IMR-90 (cell line): ENCODE measurements around the gene HERC3. TPM values are rescaled to one million over a fixed set of nuclear protein-coding genes. Genes with fewer than 3 reads are reported as not detected.

Experiments used
- ATAC-seq: fragments of 200-7000 bp; cut with Tn5 transposase; 2 replicates; pipeline ENCODE4 v1.9.1; 2020; ENCODE audit warnings: low read depth, mild to moderate bottlenecking, moderate library complexity
- BruUV-seq: library from RNA; stranded (reverse); fragments of 400-500 nt; replicated peaks from 2 replicates; lab custom pipeline; 2021; lab: Mats Ljungman, UMichigan
- CTCF ChIA-PET: fragments of 300-600 bp; formaldehyde crosslinking; extraction: SDS; loops from one replicate; lab custom pipeline; 2021; ENCODE audit warnings: antibody characterized with exemption; lab: Yijun Ruan, JAX
- POLR2A ChIA-PET: fragments of 300-600 bp; sonication (Branson Sonifier 250); formaldehyde crosslinking; loops from one replicate; lab custom pipeline; 2022; ENCODE audit warnings: antibody characterized with exemption; ENCODE audit not compliant: unreplicated experiment; lab: Charles Lee
- DNase-seq: peaks from one replicate; pipeline ENCODE4 v3.0.0; 2013
- H2AFZ ChIP-seq: replicated peaks from 2 replicates; pipeline ENCODE3; 2013; ENCODE audit warnings: low read length, mild to moderate bottlenecking; ENCODE audit not compliant: poor library complexity
- H2AK5ac ChIP-seq: 2 replicates; pipeline ENCODE4 v1.6.1; 2013; ENCODE audit warnings: low read depth, low read length, inconsistent platforms
- H2AK9ac ChIP-seq: replicated peaks from 2 replicates; pipeline ENCODE3; 2013; ENCODE audit warnings: mild to moderate bottlenecking, low read depth, low read length, moderate library complexity; ENCODE audit not compliant: poor library complexity
- H2BK120ac ChIP-seq: 2 replicates; pipeline ENCODE4 v1.6.1; 2013; ENCODE audit warnings: low read depth, low read length, inconsistent platforms
- H2BK15ac ChIP-seq: 3 replicates; pipeline ENCODE4 v1.6.1; 2013; ENCODE audit warnings: low read depth, low read length, inconsistent platforms
- H2BK20ac ChIP-seq: 2 replicates; pipeline ENCODE4 v1.6.1; 2013; ENCODE audit warnings: low read depth, mild to moderate bottlenecking, inconsistent platforms, low read length, moderate library complexity
- H2BK5ac ChIP-seq: 2 replicates; pipeline ENCODE4 v1.6.1; 2013; ENCODE audit warnings: mild to moderate bottlenecking, low read depth, low read length, inconsistent platforms; ENCODE audit not compliant: poor library complexity, severe bottlenecking
- H3K14ac ChIP-seq: replicated peaks from 2 replicates; pipeline ENCODE4 v1.6.1; 2013; ENCODE audit warnings: low read depth, low read length, inconsistent platforms
- H3K18ac ChIP-seq: 2 replicates; pipeline ENCODE4 v1.6.1; 2013; ENCODE audit warnings: low read depth, low read length, control low read depth
- H3K23ac ChIP-seq: 2 replicates; pipeline ENCODE4 v1.6.1; 2013; ENCODE audit warnings: low read depth, low read length, inconsistent platforms
- H3K27ac ChIP-seq: 2 replicates; pipeline ENCODE4 v1.5.1; 2013; ENCODE audit warnings: mild to moderate bottlenecking, control low read depth, low read length; ENCODE audit not compliant: insufficient read depth
- H3K27me3 ChIP-seq: 2 replicates; pipeline ENCODE4 v1.6.1; 2013; ENCODE audit warnings: low read length; ENCODE audit not compliant: control insufficient read depth, insufficient read depth
- H3K36me3 ChIP-seq: 2 replicates; pipeline ENCODE4 v1.6.1; 2013; ENCODE audit warnings: low read length, mixed read lengths; ENCODE audit not compliant: control insufficient read depth, insufficient read depth
- H3K4ac ChIP-seq: 2 replicates; pipeline ENCODE4 v1.6.1; 2013; ENCODE audit warnings: low read depth, low read length, inconsistent platforms
- H3K4me1 ChIP-seq: 2 replicates; pipeline ENCODE4 v1.6.1; 2013; ENCODE audit warnings: low read length, mixed read lengths; ENCODE audit not compliant: control insufficient read depth, insufficient read depth
- H3K4me2 ChIP-seq: 2 replicates; pipeline ENCODE4 v1.6.1; 2013; ENCODE audit warnings: low read depth, mild to moderate bottlenecking, control low read depth, low read length, moderate library complexity
- H3K4me3 ChIP-seq: 2 replicates; pipeline ENCODE4 v1.5.1; 2013; ENCODE audit warnings: low read depth, mild to moderate bottlenecking, control low read depth, low read length, moderate library complexity; ENCODE audit not compliant: insufficient read depth
- H3K56ac ChIP-seq: 2 replicates; pipeline ENCODE4 v1.6.1; 2013; ENCODE audit warnings: low read length, inconsistent platforms; ENCODE audit not compliant: insufficient read depth; ENCODE audit errors: extremely low read depth
- H3K79me1 ChIP-seq, 2 experiments: 2 replicates each; pipeline ENCODE4 v1.6.1; 2013; ENCODE audit warnings: low read length in 2 of 2, inconsistent platforms in 1 of 2, low read depth in 1 of 2
- H3K9ac ChIP-seq: 2 replicates; pipeline ENCODE4 v1.6.1; 2013; ENCODE audit warnings: low read depth, low read length, control low read depth
- H3K9me1 ChIP-seq: 2 replicates; pipeline ENCODE4 v1.6.1; 2013; ENCODE audit warnings: low read length, inconsistent platforms; ENCODE audit not compliant: insufficient read depth
- H3K9me3 ChIP-seq: 2 replicates; pipeline ENCODE4 v1.6.1; 2013; ENCODE audit warnings: low read length; ENCODE audit not compliant: control insufficient read depth, insufficient read depth
- H4K20me1 ChIP-seq: 2 replicates; pipeline ENCODE4 v1.6.1; 2013; ENCODE audit warnings: low read length, inconsistent platforms; ENCODE audit not compliant: insufficient read depth
- H4K5ac ChIP-seq: 2 replicates; pipeline ENCODE4 v1.6.1; 2013; ENCODE audit warnings: mild to moderate bottlenecking, low read depth, low read length, control low read depth
- H4K8ac ChIP-seq, 2 experiments: 2 replicates each; pipeline ENCODE4 v1.6.1; 2013; ENCODE audit warnings: low read depth in 2 of 2, low read length in 2 of 2, control low read depth in 1 of 2, inconsistent platforms in 1 of 2
- H4K91ac ChIP-seq: 2 replicates; pipeline ENCODE4 v1.6.1; 2013; ENCODE audit warnings: low read depth, low read length, inconsistent platforms; ENCODE audit not compliant: insufficient read depth
- BHLHE40 ChIP-seq: fragments of 150-350 bp; IDR thresholded peaks from 2 replicates; pipeline ENCODE4 v1.6.1; 2016; ENCODE audit warnings: mild to moderate bottlenecking, low read depth, low read length
- CEBPB ChIP-seq: IDR thresholded peaks from 2 replicates; pipeline ENCODE4 v1.6.1; 2012; ENCODE audit warnings: low read depth, low read length, improper control_type of control experiment
- CHD1 ChIP-seq: IDR thresholded peaks from 2 replicates; pipeline ENCODE4 v1.6.1; 2012; ENCODE audit warnings: low read depth, low read length, improper control_type of control experiment
- CTCF ChIP-seq: conservative IDR thresholded peaks from 2 replicates; pipeline ENCODE4 v1.5.1; 2012; ENCODE audit warnings: mild to moderate bottlenecking, low read depth, low read length, improper control_type of control experiment
- MAFK ChIP-seq: IDR thresholded peaks from 2 replicates; pipeline ENCODE4 v1.6.1; 2012; ENCODE audit warnings: low read depth, low read length, improper control_type of control experiment
- MAZ ChIP-seq: IDR thresholded peaks from 2 replicates; pipeline ENCODE4 v1.6.1; 2012; ENCODE audit warnings: low read depth, mild to moderate bottlenecking, low read length, improper control_type of control experiment, moderate library complexity, borderline replicate concordance
- MXI1 ChIP-seq: IDR thresholded peaks from 2 replicates; pipeline ENCODE4 v1.6.1; 2012; ENCODE audit warnings: low read depth, mild to moderate bottlenecking, low read length, moderate library complexity, borderline replicate concordance
- NFE2L2 ChIP-seq: fragments of 150-350 bp; IDR thresholded peaks from 2 replicates; pipeline ENCODE4 v1.6.1; 2016; ENCODE audit warnings: low read depth, mild to moderate bottlenecking, low read length
- POLR2A ChIP-seq: IDR thresholded peaks from 2 replicates; pipeline ENCODE4 v1.6.1; 2012; ENCODE audit warnings: mild to moderate bottlenecking, low read depth, low read length
- RAD21 ChIP-seq: IDR thresholded peaks from 2 replicates; pipeline ENCODE4 v1.6.1; 2012; ENCODE audit warnings: low read length, improper control_type of control experiment
- RCOR1 ChIP-seq: IDR thresholded peaks from 2 replicates; pipeline ENCODE4 v1.6.1; 2012; ENCODE audit warnings: mild to moderate bottlenecking, low read length, improper control_type of control experiment; ENCODE audit not compliant: insufficient replicate concordance
- RFX5 ChIP-seq: IDR thresholded peaks from 2 replicates; pipeline ENCODE4 v1.8.0; 2012; ENCODE audit warnings: low read depth, mild to moderate bottlenecking, low read length, moderate library complexity
- SMC3 ChIP-seq: fragments of 150-350 bp; IDR thresholded peaks from 2 replicates; pipeline ENCODE4 v1.6.1; 2016; ENCODE audit warnings: low read depth, mild to moderate bottlenecking, antibody characterized with exemption, low read length, moderate library complexity
- WGBS, 2 experiments: methylation state at CpG; one replicate each; pipeline versions ENCODE4 v1.1.5 to v1.1.7; 2013; ENCODE audit warnings: missing lambda C conversion rate in 2 of 2; ENCODE audit not compliant: insufficient read length in 1 of 2; ENCODE audit errors: extremely low coverage in 2 of 2; 5-methylcytosine and 5-hydroxymethylcytosine counted together
- dilution Hi-C: fragments of 300-500 bp; cut with HindIII; formaldehyde crosslinking; loops from one replicate; pipeline ENCODE4 v1.14.3; 2018; ENCODE audit warnings: low sequenced_read_pairs; ENCODE audit not compliant: unreplicated experiment
- in situ Hi-C: fragments of 300-500 bp; cut with MboI; formaldehyde crosslinking; loops from 3 replicates; pipeline ENCODE4 v1.14.3; 2019; ENCODE audit warnings: low sequenced_read_pairs, inconsistent platforms, mixed read lengths
- intact Hi-C: fragments of 100-400 bp; cut with micrococcal nuclease; formaldehyde crosslinking; loops from 2 replicates; pipeline ENCODE4 v1.10.0; 2022
- polyA plus RNA-seq, 3 experiments: library from polyadenylated mRNA; depleted of rRNA; stranded (reverse); fragments of >200 nt; gene quantifications; 2 replicates each; pipeline ENCODE4 v1.2.3, GENCODE V29; 2012; ENCODE audit warnings: low replicate concordance in 1 of 3
- total RNA-seq: library from RNA; depleted of rRNA; stranded (reverse); fragments of >200 nt; gene quantifications from 2 replicates; pipeline ENCODE4 v1.2.3, GENCODE V29; 2012
- TF ChIP-seq, protein P1 (sequence below): fragments of 150-350 bp; IDR thresholded peaks from 2 replicates; pipeline ENCODE4 v1.6.1; 2016; ENCODE audit warnings: low read depth, mild to moderate bottlenecking, low read length, moderate library complexity, borderline replicate concordance

The HERC3 gene
- total and polyA plus RNA-seq, 2 of the 4 experiments (the other 2 are of a cell fraction) = 8.9 to 9.5 TPM

DNA sequence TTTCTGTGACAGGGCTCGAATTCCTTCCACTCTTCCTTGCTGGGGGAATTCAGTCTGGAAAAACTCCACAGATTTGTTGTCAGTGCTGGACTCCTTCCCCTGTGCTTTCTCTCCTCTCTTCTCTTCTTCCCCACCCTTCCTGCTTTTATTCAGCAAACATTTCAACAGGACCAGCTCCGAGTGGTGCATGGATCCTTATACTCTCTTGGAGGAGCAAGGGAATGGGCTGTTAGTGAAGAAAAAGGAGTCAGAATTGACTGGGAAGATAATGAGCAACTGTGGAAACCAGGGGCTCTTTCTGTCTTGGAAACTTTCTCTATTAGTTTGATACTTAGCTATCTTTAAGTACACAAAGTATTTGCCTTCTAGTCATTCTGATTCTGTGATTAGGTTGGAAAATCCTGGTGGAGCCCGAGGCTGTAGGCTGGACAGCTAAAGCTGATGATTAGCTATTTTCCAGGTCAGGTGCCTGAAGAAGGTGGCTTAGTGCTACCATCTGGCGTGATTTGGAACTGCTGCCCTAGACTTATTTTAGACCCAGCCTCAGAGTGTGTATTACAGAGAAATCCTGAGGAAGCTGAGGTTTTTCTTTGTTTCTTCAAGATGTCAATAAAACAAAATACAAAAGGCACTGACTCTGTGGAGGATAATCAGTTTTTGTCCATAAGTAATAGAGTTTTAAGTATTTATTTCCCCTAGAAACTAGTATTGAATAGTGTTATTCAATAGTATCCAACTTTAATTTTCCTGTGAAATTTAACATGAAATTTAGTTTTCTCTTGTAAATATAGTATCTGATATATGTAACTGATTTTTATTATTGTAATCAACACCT, 67.0 kb downstream of the HERC3 start:
- peak overlapping the region; percentile 10 for H2BK5ac ChIP-seq
- intact Hi-C loops (loop anchor here (1.0 to 2.0 kb wide), 3 partner anchors 66 to 131 kb away; partner anchors contain the start of gene HERC3), in situ Hi-C loops (loop anchor here (5.0 kb wide), 1 partner anchor 122 kb away; no protein-coding TSS in a partner anchor), dilution Hi-C loops (no loop called here)
- POLR2A ChIA-PET = no interaction called here
- peaks cover 2% of the 10 kb centered on the region for H3K36me3 ChIP-seq
- peak overlapping the region; percentile 17; the same call in 1 of the 2 replicates for H3K18ac ChIP-seq
- H2AK9ac ChIP-seq = no peak overlapping the region
- H4K20me1 ChIP-seq = no peaks in the 10 kb centered on the region
- no peak overlapping the region for H3K27ac ChIP-seq
- peak overlapping the region; percentile 63; the same call in 1 of the 2 replicates for H3K14ac ChIP-seq
- no peak overlapping the region; the same call in 1 of the 2 replicates for H4K91ac ChIP-seq
- no peaks in the 10 kb centered on the region for H3K27me3 ChIP-seq
- peaks cover 13% of the 10 kb centered on the region for H3K9me1 ChIP-seq
- H2AK5ac ChIP-seq = peak overlapping the region; percentile 21; the same call in 1 of the 2 replicates
- H4K8ac ChIP-seq = peak overlapping the region in 1 of 2 experiments; percentile 8; a peak in 1 of 4 replicates
- H3K79me1 ChIP-seq = peaks cover 0 to 17% of the 10 kb centered on the region in 2 experiments; a peak in 2 of 4 replicates
- no peak overlapping the region for H3K4me3 ChIP-seq
- H2BK120ac ChIP-seq = peak overlapping the region; percentile 59
- H3K9ac ChIP-seq = no peak overlapping the region
- WGBS, 2 experiments = 25% methylated on average over 1 of the region's 4 CpGs; no CpG with 5 or more reads in 1 of the 2 experiments
- H3K4me2 ChIP-seq = no peak overlapping the region
- H2BK20ac ChIP-seq = peak overlapping the region; percentile 18; the same call in 1 of the 2 replicates
- peaks cover 15% of the 10 kb centered on the region for H3K4me1 ChIP-seq
- H3K4ac ChIP-seq = peak overlapping the region; percentile 73; the same call in 1 of the 2 replicates
- no peak overlapping the region for H3K56ac ChIP-seq
- no peak overlapping the region; the same call in 2 of the 3 replicates for H2BK15ac ChIP-seq
- BruUV-seq = no TSS peak
- DNase-seq (peak; percentile 77), ATAC-seq (peak; percentile 89)
- H4K5ac ChIP-seq = no peak overlapping the region
- CTCF ChIA-PET = interaction anchor here (0.5 to 1.4 kb wide), 17 partner anchors 9 to 221 kb away, joined by 3 to 14 read pairs (median 4); partner anchors contain the start of genes HERC3 and PYURF
- peak overlapping the region; percentile 31; the same call in 1 of the 2 replicates for H3K23ac ChIP-seq
- H3K9me3 ChIP-seq = no peaks in the 10 kb centered on the region
- peak overlapping the region; percentile 69 for H2AFZ ChIP-seq
- TF ChIP-seq MAZ (no peak), RAD21 (peak; percentile 76), BHLHE40 (no peak), RFX5 (no peak), SMC3 (peak; percentile 72), CTCF (peak; percentile 69), CHD1 (no peak), POLR2A (no peak), MXI1 (no peak), NFE2L2 (no peak), RCOR1 (no peak), MAFK (no peak), CEBPB (no peak)
- TF ChIP-seq, protein P1, sequence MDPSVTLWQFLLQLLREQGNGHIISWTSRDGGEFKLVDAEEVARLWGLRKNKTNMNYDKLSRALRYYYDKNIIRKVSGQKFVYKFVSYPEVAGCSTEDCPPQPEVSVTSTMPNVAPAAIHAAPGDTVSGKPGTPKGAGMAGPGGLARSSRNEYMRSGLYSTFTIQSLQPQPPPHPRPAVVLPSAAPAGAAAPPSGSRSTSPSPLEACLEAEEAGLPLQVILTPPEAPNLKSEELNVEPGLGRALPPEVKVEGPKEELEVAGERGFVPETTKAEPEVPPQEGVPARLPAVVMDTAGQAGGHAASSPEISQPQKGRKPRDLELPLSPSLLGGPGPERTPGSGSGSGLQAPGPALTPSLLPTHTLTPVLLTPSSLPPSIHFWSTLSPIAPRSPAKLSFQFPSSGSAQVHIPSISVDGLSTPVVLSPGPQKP = no peak
